HL-60 (cell line): Measurements from ENCODE around the gene DNMT3L.

Experiments used
- DNase-seq, 2 experiments: peaks; one replicate each; pipeline ENCODE4 v3.0.0-alpha.2; 2010 to 2020; ENCODE audit warnings: low read depth in 1 of 2, low spot score in 1 of 2
- H3K27ac ChIP-seq: fragments of 250-450 bp; sonication (Bioruptor Pico); replicated peaks from 2 replicates; pipeline ENCODE4 v1.5.1; 2020; ENCODE audit warnings: mild to moderate bottlenecking, moderate library complexity
- H3K27me3 ChIP-seq: fragments of 250-450 bp; sonication (Bioruptor Pico); 2 replicates; pipeline ENCODE4 v1.5.1; 2021; ENCODE audit warnings: mild to moderate bottlenecking, moderate library complexity; ENCODE audit not compliant: insufficient read depth, poor library complexity, severe bottlenecking
- H3K4me3 ChIP-seq: replicated peaks from 2 replicates; pipeline ENCODE4 v1.5.1; 2011; ENCODE audit warnings: mild to moderate bottlenecking, control low read depth, low read length; ENCODE audit not compliant: insufficient read depth
- CTCF ChIP-seq: IDR thresholded peaks from one replicate; pipeline ENCODE4 v1.5.1; 2011; ENCODE audit warnings: low read length, control low read depth, inconsistent platforms; ENCODE audit not compliant: insufficient read depth
- GABPA ChIP-seq: IDR thresholded peaks from 2 replicates; pipeline ENCODE4 v1.6.1; 2012; ENCODE audit warnings: low read depth
- POLR2AphosphoS5 ChIP-seq: IDR thresholded peaks from 2 replicates; pipeline ENCODE4 v1.6.1; 2012; ENCODE audit warnings: low read depth
- REST ChIP-seq: IDR thresholded peaks from 2 replicates; pipeline ENCODE4 v1.6.1; 2012; ENCODE audit warnings: low read depth; ENCODE audit not compliant: insufficient replicate concordance
- SPI1 ChIP-seq: IDR thresholded peaks from 2 replicates; pipeline ENCODE4 v1.6.1; 2012; ENCODE audit warnings: low read depth, mild to moderate bottlenecking, borderline replicate concordance

The DNMT3L gene

GRCh38 chr21:44295646-44296045 lies 33.9 kb upstream of the DNMT3L start:
- no peak for DNase-seq
- TF ChIP-seq REST (no peak), CTCF (no peak), GABPA (no peak), SPI1 (no peak), POLR2AphosphoS5 (no peak)
- Histone ChIP-seq H3K4me3 (no peak overlapping the region), H3K27ac (no peak overlapping the region), H3K27me3 (no peaks in the 10 kb centered on the region)

- Histone ChIP-seq H3K27me3 (no peaks in the 10 kb centered on the region), H3K4me3 (no peak overlapping the region), H3K27ac (no peak overlapping the region)
- no peak for TF ChIP-seq SPI1
- no peak for TF ChIP-seq CTCF
- no peak for DNase-seq
Observed at GRCh38 chr21:44295163-44295573, 33.5 kb upstream of the DNMT3L start.

DNA sequence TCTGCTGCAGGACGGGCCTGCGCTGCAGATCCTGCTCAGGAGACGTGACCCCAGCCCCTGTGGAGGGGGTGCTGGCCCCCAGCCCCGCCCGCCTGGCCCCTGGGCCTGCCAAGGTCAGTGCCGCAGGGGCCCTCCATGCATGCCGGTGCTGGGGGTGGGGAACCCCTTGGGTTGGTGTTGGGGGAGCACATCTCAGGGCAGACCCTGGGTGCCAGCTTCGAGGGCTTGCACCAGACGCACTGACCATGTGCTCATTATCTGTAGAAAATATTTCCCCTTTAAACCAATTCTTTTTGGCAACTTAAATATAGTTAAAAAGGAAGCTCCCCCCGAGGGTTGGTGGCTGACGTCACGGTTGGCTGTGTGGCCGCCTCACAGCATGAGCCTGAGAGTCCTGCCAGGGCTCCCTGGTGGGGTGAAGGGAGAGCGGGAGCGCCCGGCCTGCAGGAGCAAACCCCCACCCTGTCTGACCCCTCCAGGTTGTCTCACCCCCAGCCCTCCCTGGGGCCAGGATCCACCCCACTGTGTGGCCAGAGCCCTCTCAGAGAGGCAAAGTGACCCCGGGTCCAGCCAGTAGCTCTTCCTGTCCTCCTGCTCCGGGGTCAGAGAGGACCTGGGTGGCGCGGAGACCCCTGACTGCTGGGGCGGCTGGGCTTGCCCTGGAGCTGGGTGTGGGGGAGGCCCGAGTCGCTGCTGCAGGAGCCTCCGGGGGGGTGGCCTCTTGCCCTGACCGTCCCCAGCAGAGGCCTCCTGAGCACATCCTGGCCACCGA lies 32.9 kb upstream of the DNMT3L start:
- no peak for DNase-seq
- TF ChIP-seq GABPA = no peak
- TF ChIP-seq POLR2AphosphoS5 = no peak
- no peaks in the 10 kb centered on the region for H3K27me3 ChIP-seq
- H3K27ac ChIP-seq = no peak overlapping the region
- no peak overlapping the region for H3K4me3 ChIP-seq

DNA sequence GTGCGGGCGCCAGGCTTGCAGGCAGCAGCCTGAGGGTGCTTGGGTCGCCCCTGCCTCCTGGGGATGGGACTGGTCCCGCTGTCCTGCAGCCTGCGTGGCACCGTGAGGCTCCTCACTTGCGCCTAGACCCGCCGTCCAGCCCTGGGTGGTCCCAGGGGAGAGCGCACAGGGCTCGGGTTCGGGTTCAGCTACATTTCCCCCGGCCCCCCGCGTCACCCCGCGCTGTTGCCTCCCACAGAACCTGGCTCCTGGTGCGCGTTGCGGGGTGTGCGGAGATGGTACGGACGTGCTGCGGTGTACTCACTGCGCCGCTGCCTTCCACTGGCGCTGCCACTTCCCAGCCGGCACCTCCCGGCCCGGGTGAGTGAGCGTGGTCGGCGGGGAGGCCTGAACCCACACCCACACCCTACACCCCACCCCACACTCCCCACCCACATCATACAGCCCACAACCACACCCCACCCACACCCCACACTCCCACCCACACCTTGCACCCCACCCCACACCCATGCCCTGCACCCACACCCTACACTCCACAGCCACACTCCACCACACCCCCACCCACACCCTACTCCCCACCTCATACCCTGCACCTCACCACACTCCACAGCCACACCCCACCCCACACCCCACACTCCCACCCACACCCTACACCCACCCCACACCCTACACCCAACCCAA lies 32.0 kb upstream of the DNMT3L start:
- Histone ChIP-seq H3K4me3 (no peak overlapping the region), H3K27ac (no peak overlapping the region), H3K27me3 (no peaks in the 10 kb centered on the region)
- DNase-seq = no peak
- TF ChIP-seq SPI1 = no peak
- TF ChIP-seq CTCF = no peak
- TF ChIP-seq GABPA = no peak

- no peak overlapping the region for H3K4me3 ChIP-seq
- no peak for TF ChIP-seq CTCF
- no peak for TF ChIP-seq SPI1
- TF ChIP-seq POLR2AphosphoS5 = no peak
- no peak for TF ChIP-seq GABPA
- TF ChIP-seq REST = no peak
- no peak for DNase-seq
- H3K27me3 ChIP-seq = no peaks in the 10 kb centered on the region
- no peak overlapping the region for H3K27ac ChIP-seq
Observed at GRCh38 chr21:44292812-44293195, 31.1 kb upstream of the DNMT3L start.
